HUDEP-2 (cell line): ENCODE results near the gene ZKSCAN3.

Source experiments
- DNase-seq, 76 experiments: peaks; one replicate each; lab custom pipeline; 2025; ENCODE audit not compliant: unreplicated experiment in 76 of 76; lab: John Stamatoyannopoulos, UW

The ZKSCAN3 gene

DNA sequence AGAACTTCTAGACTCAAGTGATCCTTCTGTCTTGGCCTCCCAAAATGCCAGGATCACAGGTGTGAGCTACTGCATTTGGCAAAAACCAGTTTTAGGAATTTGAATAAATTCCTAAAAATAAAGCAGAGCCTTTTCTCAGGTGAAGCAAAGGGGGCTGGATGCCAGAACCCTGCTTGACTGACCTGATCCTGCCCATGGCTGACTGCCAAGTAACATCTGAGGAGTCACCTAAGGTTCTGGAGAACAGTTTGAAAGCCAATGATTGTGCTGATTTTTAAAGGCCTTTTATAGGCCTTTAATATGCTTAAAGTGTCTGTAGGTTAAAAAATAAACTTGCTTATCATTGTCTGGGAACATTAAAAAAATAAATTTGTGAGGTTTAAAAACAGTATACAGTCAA is 63.9 kb downstream of the ZKSCAN3 start:
- DNase-seq, result no peak
